ENCODE data around the gene CD5L. TPM values are rescaled to one million over a fixed set of nuclear protein-coding genes. Genes with fewer than 3 reads are reported as not detected.

Gene CD5L
- total RNA-seq, 2 donors from 2014 or later, result not detected

- H3K4me3 ChIP-seq, result no peak overlapping the region
- no peak overlapping the region for H3K27ac ChIP-seq
- DNase-seq (no peak), ATAC-seq (no peak)
- H3K27me3 ChIP-seq, result no peaks in the 10 kb centered on the region
- intact Hi-C loops (cut with DNase I), result no loop called here
- 72% methylated on average over 2 of the region's 2 CpGs for WGBS, 2 donors
- TF ChIP-seq POLR2A (IDR thresholded peaks at IDR 0.05) (no peak), CTCF (IDR thresholded peaks at IDR 0.05) (no peak)
- H3K9me3 ChIP-seq, result no peaks in the 10 kb centered on the region
- H3K4me1 ChIP-seq, result no peaks in the 10 kb centered on the region
- no peaks in the 10 kb centered on the region for H3K36me3 ChIP-seq (replicated peaks in 1 of 2; ENCODE audit: insufficient read depth in 1 of 2, low read depth in 2 of 2)
These were observed 7.7 kb upstream of the CD5L start for GRCh38 chr1:157849229-157849875.

DNA sequence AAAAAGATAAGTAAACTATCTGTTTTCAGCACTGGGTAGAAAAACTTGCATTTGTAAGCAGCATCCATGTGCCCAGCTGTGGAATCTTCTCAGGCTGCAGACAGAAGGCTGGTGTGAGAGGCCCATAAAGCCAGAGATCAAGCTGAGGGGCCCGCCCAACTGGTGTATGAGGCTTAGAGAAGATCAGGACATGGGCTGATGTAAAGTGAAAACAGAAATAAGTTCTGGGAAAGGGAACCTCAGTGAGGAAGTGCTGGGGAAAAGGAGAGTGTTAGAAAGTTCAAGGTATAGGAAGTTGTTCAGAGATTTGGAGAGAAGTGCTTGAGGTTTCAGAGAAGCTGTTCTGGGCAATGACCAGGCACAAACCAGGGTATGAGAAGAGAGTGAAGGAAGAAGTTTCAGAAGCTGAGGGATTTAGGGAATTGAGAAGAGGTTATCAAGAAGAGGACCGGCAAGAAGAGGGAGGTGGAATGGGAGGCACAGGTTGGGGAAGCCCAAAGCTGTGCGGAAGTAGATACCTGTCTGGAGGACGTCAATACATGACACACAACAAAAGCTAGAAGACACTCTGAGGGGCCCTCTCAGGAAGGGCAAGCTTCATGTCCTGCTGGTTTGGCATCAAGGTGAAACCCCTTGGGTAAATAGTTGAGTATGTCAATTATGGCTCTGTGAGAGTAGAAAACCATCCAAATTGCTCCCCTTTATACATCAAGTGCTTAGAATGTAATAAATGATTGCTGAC is 2.7 kb upstream of the CD5L start:
- DNase-seq, result peak in 2 of 4 donors; percentile 6 to 9
- no peak for TF ChIP-seq CTCF (IDR thresholded peaks at IDR 0.05)
- TF ChIP-seq POLR2A (IDR thresholded peaks at IDR 0.05), result no peak
- Histone ChIP-seq H3K4me1 (no peaks in the 10 kb centered on the region), H3K9me3 (no peaks in the 10 kb centered on the region), H3K4me3 (no peak overlapping the region), H3K27me3 (no peaks in the 10 kb centered on the region), H3K36me3 (replicated peaks in 1 of 2; ENCODE audit: insufficient read depth in 1 of 2, low read depth in 2 of 2) (no peaks in the 10 kb centered on the region), H3K27ac (no peak overlapping the region)
- WGBS, 2 donors, result 54 to 62% methylated on average over 4 of the region's 4 CpGs
- intact Hi-C loops (cut with DNase I), result no loop called here
- no peak for ATAC-seq

DNA sequence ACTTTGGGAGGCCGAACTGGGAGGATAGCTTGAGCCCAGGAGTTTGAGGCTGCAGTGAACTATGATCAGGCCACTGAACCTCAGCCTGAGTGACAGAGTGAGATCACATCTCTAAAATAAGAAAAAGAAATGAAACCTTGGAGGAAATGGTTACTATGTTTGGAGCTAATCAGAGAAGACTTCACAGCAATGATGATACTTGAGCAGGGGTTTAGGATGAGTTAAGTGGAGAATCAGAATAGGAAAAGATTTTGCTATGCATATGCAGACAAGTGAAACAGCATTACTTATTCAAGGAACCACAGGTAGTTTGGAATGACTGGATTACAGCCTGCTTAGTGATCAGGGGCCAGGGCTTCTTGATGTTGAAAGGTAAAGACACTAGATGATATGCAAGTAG is 1.3 kb upstream of the CD5L start:
- DNase-seq (no peak), ATAC-seq (no peak)
- Histone ChIP-seq H3K36me3 (replicated peaks in 1 of 2; ENCODE audit: insufficient read depth in 1 of 2, low read depth in 2 of 2) (no peaks in the 10 kb centered on the region), H3K27ac (no peak overlapping the region), H3K4me3 (no peak overlapping the region), H3K9me3 (no peaks in the 10 kb centered on the region), H3K27me3 (no peaks in the 10 kb centered on the region), H3K4me1 (no peaks in the 10 kb centered on the region)
- intact Hi-C loops (cut with DNase I), result no loop called here
- TF ChIP-seq CTCF (IDR thresholded peaks at IDR 0.05), result no peak
- WGBS, 2 donors, result 54 to 81% methylated on average over 1 of the region's 1 CpG

GRCh38 chr1:157838966-157839365 is 2.6 kb downstream of the CD5L start:
- intact Hi-C loops (cut with DNase I), result no loop called here
- H3K27me3 ChIP-seq, result no peaks in the 10 kb centered on the region
- TF ChIP-seq CTCF (IDR thresholded peaks at IDR 0.05) (no peak), POLR2A (IDR thresholded peaks at IDR 0.05) (no peak)
- DNase-seq (no peak), ATAC-seq (no peak)
- H3K4me3 ChIP-seq, result no peak overlapping the region
- H3K27ac ChIP-seq, result no peak overlapping the region
- no peaks in the 10 kb centered on the region for H3K4me1 ChIP-seq
- no peaks in the 10 kb centered on the region for H3K9me3 ChIP-seq
- no peaks in the 10 kb centered on the region for H3K36me3 ChIP-seq (replicated peaks in 1 of 2; ENCODE audit: insufficient read depth in 1 of 2, low read depth in 2 of 2)

DNA sequence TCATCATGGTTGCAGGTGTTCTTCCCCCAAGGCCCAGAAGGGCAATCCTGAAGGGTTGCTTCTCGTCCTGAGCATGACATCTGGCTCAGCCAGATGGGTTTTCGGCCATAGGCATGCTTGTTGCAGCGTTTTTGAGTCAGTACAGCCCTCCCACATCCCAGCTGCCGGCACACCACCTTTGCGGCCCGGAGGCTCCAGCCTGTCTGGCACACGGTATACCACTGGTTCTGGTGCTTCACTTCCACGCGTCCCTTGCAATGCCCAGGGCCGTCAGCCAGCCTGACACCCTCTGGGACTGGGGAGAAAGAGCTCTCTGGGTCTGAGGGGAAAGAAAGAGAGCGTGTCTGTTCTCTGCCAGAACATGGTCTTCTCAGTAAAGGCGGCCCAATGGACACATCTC is 7.2 kb downstream of the CD5L start:
- intact Hi-C loops (cut with DNase I), result no loop called here
- H3K4me1 ChIP-seq, result no peaks in the 10 kb centered on the region
- ATAC-seq (no peak), DNase-seq (no peak)
- H3K4me3 ChIP-seq, result no peak overlapping the region
- H3K36me3 ChIP-seq (replicated peaks in 1 of 2; ENCODE audit: insufficient read depth in 1 of 2, low read depth in 2 of 2), result no peaks in the 10 kb centered on the region
- no peak for TF ChIP-seq CTCF (IDR thresholded peaks at IDR 0.05)
- TF ChIP-seq POLR2A (IDR thresholded peaks at IDR 0.05), result no peak
- WGBS, 2 donors, result 71 to 81% methylated on average over 11 to 12 of the region's 12 CpGs
- no peak overlapping the region for H3K27ac ChIP-seq
- no peaks in the 10 kb centered on the region for H3K9me3 ChIP-seq
- no peaks in the 10 kb centered on the region for H3K27me3 ChIP-seq
